ENCODE data around the gene APC2.

Gene APC2

DNA sequence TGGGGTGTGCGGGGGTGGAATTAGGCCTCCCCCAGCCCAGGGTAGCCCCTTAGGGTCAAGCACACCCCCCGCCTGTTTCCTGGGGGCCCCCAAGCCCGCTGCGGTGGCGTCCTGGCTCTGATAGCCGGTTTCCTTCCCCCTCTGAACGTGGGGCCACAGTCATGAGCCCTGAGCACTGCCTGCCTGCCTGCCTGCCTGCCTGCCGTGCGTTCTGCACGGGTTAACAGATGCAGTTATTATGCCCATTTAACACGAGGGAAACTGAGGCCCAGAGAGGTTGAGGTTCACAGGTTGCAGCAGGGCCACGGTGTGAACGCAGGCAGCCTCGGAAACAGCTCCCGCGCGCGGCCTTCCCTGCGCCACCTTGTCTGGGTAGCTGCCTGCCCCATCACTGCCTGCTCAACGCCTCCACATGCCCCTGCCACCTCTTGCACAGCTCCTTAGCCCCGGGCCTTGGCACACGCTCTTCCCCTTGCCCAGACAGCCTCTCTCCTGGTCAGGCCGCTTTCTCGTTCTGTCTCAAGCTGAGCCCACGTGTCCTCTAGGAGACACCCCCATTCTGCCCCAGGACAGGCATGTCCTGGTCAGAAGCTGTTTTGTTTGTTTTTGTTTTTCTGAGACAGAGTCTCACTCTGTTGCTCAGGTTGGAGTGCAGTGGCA lies 47.4 kb upstream of the APC2 start:
- Histone ChIP-seq H3K36me3 (no peaks in the 10 kb centered on the region), H3K27me3 (no peaks in the 10 kb centered on the region), H3K4me3 (peak overlapping the region in 1 of 2 donors; percentile 1), H3K9me3 (no peaks in the 10 kb centered on the region), H3K4me1 (peaks cover 0 to 46% (median 34%) of the 10 kb centered on the region in 4 donors), H3K27ac (peak overlapping the region in 1 of 2 donors; percentile 24)
- intact Hi-C loops (cut with DNase I; ENCODE audit: low total_unique reads): loop anchor here (5.0 to 10.0 kb wide), 2 partner anchors 48 to 125 kb away; partner anchors contain the start of gene FAM174C
- no peak for DNase-seq
- TF ChIP-seq, protein P1, sequence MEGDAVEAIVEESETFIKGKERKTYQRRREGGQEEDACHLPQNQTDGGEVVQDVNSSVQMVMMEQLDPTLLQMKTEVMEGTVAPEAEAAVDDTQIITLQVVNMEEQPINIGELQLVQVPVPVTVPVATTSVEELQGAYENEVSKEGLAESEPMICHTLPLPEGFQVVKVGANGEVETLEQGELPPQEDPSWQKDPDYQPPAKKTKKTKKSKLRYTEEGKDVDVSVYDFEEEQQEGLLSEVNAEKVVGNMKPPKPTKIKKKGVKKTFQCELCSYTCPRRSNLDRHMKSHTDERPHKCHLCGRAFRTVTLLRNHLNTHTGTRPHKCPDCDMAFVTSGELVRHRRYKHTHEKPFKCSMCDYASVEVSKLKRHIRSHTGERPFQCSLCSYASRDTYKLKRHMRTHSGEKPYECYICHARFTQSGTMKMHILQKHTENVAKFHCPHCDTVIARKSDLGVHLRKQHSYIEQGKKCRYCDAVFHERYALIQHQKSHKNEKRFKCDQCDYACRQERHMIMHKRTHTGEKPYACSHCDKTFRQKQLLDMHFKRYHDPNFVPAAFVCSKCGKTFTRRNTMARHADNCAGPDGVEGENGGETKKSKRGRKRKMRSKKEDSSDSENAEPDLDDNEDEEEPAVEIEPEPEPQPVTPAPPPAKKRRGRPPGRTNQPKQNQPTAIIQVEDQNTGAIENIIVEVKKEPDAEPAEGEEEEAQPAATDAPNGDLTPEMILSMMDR (IDR thresholded peaks at IDR 0.05): no peak

DNA sequence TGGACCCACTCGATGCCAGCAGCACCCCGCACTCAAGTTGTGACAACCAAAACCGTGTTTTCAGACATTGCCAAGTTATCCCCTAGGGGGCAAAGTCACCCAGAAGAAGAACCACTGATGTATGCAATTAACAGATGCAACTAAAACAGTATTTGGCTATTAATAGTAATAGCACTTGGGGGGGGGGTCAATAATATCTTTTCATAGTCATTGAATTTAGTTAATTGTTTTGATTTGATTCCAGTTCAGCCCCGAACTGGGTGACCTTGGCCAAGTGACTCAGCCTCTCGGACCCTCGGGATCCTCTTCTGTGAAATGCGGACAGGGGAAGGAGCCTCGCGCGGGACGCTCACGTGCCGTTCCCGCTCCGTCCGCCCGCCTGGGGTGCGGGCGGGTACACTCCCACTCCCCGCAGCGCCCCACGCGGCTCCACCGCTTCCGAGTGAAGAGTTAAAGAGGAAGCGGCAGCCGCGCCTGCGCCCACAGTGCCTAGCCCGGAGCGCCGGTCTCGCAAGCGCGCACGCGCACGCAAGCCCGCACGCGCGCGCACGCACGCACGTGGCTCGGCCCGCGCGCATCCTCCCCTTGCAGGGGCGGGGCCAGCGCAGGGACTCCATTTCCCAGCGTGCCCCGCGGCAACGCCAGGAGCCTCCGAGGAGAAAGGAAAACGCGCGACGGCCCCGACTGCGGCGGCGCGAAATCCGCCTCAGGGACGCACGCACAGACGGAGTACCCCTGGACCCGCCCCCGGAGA lies 43.0 kb upstream of the APC2 start:
- Histone ChIP-seq H3K36me3 (peaks cover 0 to 5% (median 0%) of the 10 kb centered on the region in 3 donors), H3K4me3 (peak overlapping the region; percentile 89 to 97), H3K27ac (peak overlapping the region; percentile 65 to 68), H3K4me1 (peaks cover 0 to 55% (median 47%) of the 10 kb centered on the region in 4 donors), H3K9me3 (no peaks in the 10 kb centered on the region), H3K27me3 (no peaks in the 10 kb centered on the region)
- TF ChIP-seq, protein P1 (IDR thresholded peaks at IDR 0.05): no peak
- DNase-seq: peak; percentile 98 to 99
- intact Hi-C loops (cut with DNase I; ENCODE audit: low total_unique reads): loop anchor here (10.0 kb wide), 1 partner anchor 52 kb away; a partner anchor contains a TSS

DNA sequence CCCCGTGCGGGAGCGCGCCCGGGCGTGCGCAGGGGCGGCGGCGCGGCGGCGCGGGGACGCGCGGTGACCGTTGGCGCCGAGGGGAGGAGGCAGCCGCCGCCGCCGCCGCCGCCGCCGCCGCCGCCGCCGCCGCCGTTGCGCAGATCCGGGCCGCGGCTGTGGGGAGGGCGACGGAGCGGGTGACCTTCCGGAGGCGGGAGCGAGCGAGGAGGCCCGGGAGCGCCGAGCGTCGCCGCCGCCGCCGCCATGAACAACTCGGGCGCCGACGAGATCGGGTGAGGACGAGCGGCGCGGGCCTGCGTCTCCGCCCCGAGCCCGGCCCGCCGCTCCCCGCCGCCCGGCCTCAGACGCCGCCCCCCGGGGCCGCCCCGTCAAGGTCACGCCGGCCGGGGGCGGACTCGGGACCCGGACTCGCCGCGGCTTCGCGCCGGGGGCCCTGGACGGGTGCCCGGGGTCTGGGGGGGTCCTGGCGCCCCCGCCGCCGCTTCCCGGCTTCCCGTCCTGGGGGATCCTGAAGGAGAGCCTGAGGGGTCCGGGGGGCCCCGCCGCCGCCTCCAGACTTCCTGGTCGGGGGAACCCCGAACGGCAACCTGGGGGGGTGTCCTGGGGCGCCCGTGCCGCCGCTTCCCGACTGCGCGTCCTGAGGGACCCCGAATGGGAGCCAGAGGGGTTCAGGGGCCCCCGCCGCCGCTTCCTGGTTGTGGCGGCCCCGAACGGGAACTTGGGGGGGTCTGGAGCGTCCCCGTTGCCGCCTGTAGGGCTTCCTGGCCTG lies 42.2 kb upstream of the APC2 start, which contains the start of gene DAZAP1:
Gene DAZAP1 (plus strand): TSS at position 59 of the 772 bp plus-strand sequence. CDS start 188 bp downstream, at position 247.
- peaks cover 0 to 54% (median 48%) of the 10 kb centered on the region in 4 donors for H3K4me1 ChIP-seq
- H3K36me3 ChIP-seq: peaks cover 0 to 8% (median 0%) of the 10 kb centered on the region in 3 donors
- H3K27me3 ChIP-seq: no peaks in the 10 kb centered on the region
- H3K4me3 ChIP-seq: peak within 1 kb of the TSS; percentile 89 to 97
- no peaks in the 10 kb centered on the region for H3K9me3 ChIP-seq
- intact Hi-C loops (cut with DNase I; ENCODE audit: low total_unique reads): loop anchor here (10.0 kb wide), 1 partner anchor 53 kb away; a partner anchor contains a TSS
- peak in 1 of 2 donors; percentile 75 for DNase-seq
- H3K27ac ChIP-seq: peak within 1 kb of the TSS; percentile 92 to 97
- TF ChIP-seq, protein P1 (IDR thresholded peaks at IDR 0.05): no peak

DNA sequence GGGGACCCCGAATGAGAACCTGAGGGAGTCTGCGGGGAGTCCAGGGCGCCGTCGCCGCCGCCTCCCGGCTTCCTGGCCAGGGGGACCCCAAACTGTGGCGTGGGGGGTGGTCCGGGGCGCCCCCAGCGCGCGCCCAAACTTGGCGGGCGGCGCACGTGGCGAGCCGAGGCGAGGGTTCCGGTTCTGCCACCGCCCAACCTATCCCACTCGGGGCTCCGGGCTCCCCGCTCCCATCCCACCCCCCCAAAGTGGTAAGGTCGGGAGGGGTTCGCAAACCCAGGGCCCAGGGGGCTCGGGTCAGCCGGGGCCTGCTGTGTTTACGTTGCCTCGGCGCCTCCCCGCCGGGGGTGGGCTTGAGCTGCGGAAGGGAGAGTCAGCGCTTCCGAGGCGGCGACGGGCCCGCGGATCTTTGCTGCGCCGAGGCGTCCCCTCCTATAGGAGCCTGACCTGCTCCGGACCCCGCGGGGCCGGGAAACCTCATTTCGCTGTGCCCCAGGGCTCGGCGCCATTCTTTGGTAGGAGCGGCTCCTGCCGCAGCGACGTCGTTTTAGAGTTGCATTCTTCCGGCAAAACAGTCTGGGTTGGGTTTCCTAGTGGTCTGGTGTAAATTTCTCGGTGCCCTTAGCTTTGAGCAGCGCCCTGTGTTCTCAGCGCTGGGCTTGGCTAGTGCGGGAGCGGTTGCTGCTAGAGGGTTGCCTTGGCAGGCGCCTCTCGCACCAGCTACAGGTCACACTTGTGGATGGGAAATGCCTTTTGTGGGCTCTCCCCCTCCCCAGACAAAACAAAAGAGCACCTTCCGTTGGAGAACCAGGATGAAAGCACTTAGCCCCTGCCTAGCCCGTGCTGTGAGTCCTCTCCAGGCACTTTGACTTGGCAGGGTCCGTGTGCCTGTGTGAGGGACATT lies 41.4 kb upstream of the APC2 start:
- peaks cover 0 to 16% (median 0%) of the 10 kb centered on the region in 3 donors for H3K36me3 ChIP-seq
- H3K9me3 ChIP-seq: no peaks in the 10 kb centered on the region
- intact Hi-C loops (cut with DNase I; ENCODE audit: low total_unique reads): loop anchor here (10.0 kb wide), 1 partner anchor 54 kb away; a partner anchor contains a TSS
- TF ChIP-seq, protein P1 (IDR thresholded peaks at IDR 0.05): no peak
- H3K4me1 ChIP-seq: peaks cover 0 to 59% (median 45%) of the 10 kb centered on the region in 4 donors
- peak overlapping the region; percentile 89 to 97 for H3K4me3 ChIP-seq
- peak overlapping the region; percentile 92 to 97 for H3K27ac ChIP-seq
- H3K27me3 ChIP-seq: no peaks in the 10 kb centered on the region
- DNase-seq: peak in 1 of 2 donors; percentile 49
